ENCODE measurements around the gene BMS1. TPM values are rescaled to one million over a fixed set of nuclear protein-coding genes. Genes with fewer than 3 reads are reported as not detected.
A peak's percentile ranks its signal among the peaks of the same experiment; 100 is the strongest.

BMS1 gene
- total RNA-seq, 1 experiment from 2014 or later: 28.1 TPM

- Mint-ChIP-seq H3K9me3 (ENCODE audit: unreplicated experiment) (no peaks in the 10 kb centered on the region), H3K4me1 (ENCODE audit: insufficient read depth, unreplicated experiment) (no peaks in the 10 kb centered on the region), H3K36me3 (ENCODE audit: insufficient read depth, unreplicated experiment) (no peaks in the 10 kb centered on the region), H3K27ac (ENCODE audit: low read depth, unreplicated experiment) (no peak overlapping the region), H3K27me3 (ENCODE audit: insufficient read depth, unreplicated experiment) (no peaks in the 10 kb centered on the region), H3K4me3 (ENCODE audit: unreplicated experiment) (no peak overlapping the region)
- DNase-seq (ENCODE audit: unreplicated experiment): peak; percentile 1
- no peak for TF ChIP-seq CTCF (IDR thresholded peaks at IDR 0.05; ENCODE audit: unreplicated experiment)
- BruUV-seq (replicated peaks): no TSS peak
- POLR2A ChIA-PET: no interaction called here
- intact Hi-C loops (cut with micrococcal nuclease): no loop called here
- CTCF ChIA-PET: interaction anchor here (0.7 to 1.7 kb wide), 5 partner anchors 12 to 242 kb away, joined by 3 to 4 read pairs (median 3); no protein-coding TSS in a partner anchor
These were observed 82.0 kb downstream of the BMS1 start for GRCh38 chr10:42864575-42864974.

- POLR2A ChIA-PET: no interaction called here
- no peak for DNase-seq (ENCODE audit: unreplicated experiment)
- Mint-ChIP-seq H3K27ac (ENCODE audit: low read depth, unreplicated experiment) (no peak overlapping the region), H3K4me1 (ENCODE audit: insufficient read depth, unreplicated experiment) (no peaks in the 10 kb centered on the region), H3K4me3 (ENCODE audit: unreplicated experiment) (no peak overlapping the region), H3K27me3 (ENCODE audit: insufficient read depth, unreplicated experiment) (no peaks in the 10 kb centered on the region), H3K36me3 (ENCODE audit: insufficient read depth, unreplicated experiment) (no peaks in the 10 kb centered on the region), H3K9me3 (ENCODE audit: unreplicated experiment) (no peaks in the 10 kb centered on the region)
- CTCF ChIA-PET: interaction anchor here (0.7 to 4.2 kb wide), 4 partner anchors 227 to 245 kb away, joined by 3 to 32 read pairs (median 4); no protein-coding TSS in a partner anchor
- BruUV-seq (replicated peaks): no TSS peak
- intact Hi-C loops (cut with micrococcal nuclease): loop anchor here (1.0 to 2.0 kb wide), 2 partner anchors 240 to 483 kb away; no protein-coding TSS in a partner anchor
- TF ChIP-seq CTCF (IDR thresholded peaks at IDR 0.05; ENCODE audit: unreplicated experiment): no peak
These were observed 83.1 kb downstream of the BMS1 start for GRCh38 chr10:42865716-42866114.

- peak; percentile 35 for DNase-seq (ENCODE audit: unreplicated experiment)
- no peak overlapping the region for H3K27ac Mint-ChIP-seq (ENCODE audit: low read depth, unreplicated experiment)
- ChIA-PET CTCF (interaction anchor here (0.6 to 4.2 kb wide), 5 partner anchors 227 to 422 kb away, joined by 3 to 32 read pairs (median 5); no protein-coding TSS in a partner anchor), POLR2A (interaction anchor here (0.6 kb wide), 1 partner anchor 11 kb away, joined by 3 read pairs; no protein-coding TSS in a partner anchor)
- H3K36me3 Mint-ChIP-seq (ENCODE audit: insufficient read depth, unreplicated experiment): no peaks in the 10 kb centered on the region
- intact Hi-C loops (cut with micrococcal nuclease): loop anchor here (1.0 to 2.0 kb wide), 2 partner anchors 239 to 482 kb away; no protein-coding TSS in a partner anchor
- TF ChIP-seq CTCF (IDR thresholded peaks at IDR 0.05; ENCODE audit: unreplicated experiment): peak; percentile 73
- no TSS peak for BruUV-seq (replicated peaks)
- H3K4me3 Mint-ChIP-seq (ENCODE audit: unreplicated experiment): no peak overlapping the region
- no peaks in the 10 kb centered on the region for H3K4me1 Mint-ChIP-seq (ENCODE audit: insufficient read depth, unreplicated experiment)
- H3K9me3 Mint-ChIP-seq (ENCODE audit: unreplicated experiment): no peaks in the 10 kb centered on the region
- no peaks in the 10 kb centered on the region for H3K27me3 Mint-ChIP-seq (ENCODE audit: insufficient read depth, unreplicated experiment)
These were observed 83.8 kb downstream of the BMS1 start for GRCh38 chr10:42866115-42866995.

- ChIA-PET CTCF (interaction anchor here (0.7 to 4.2 kb wide), 4 partner anchors 211 to 480 kb away, joined by 3 to 32 read pairs (median 6); no protein-coding TSS in a partner anchor), POLR2A (no interaction called here)
These were observed 85.0 kb downstream of the BMS1 start for GRCh38 chr10:42867571-42867970.

More at GRCh38 chr10:42867571-42867970, 85.0 kb downstream of the BMS1 start:
- H3K36me3 Mint-ChIP-seq (ENCODE audit: insufficient read depth, unreplicated experiment): no peaks in the 10 kb centered on the region
- no peaks in the 10 kb centered on the region for H3K27me3 Mint-ChIP-seq (ENCODE audit: insufficient read depth, unreplicated experiment)
- no peak for TF ChIP-seq CTCF (IDR thresholded peaks at IDR 0.05; ENCODE audit: unreplicated experiment)
- no peak overlapping the region for H3K27ac Mint-ChIP-seq (ENCODE audit: low read depth, unreplicated experiment)
- no peaks in the 10 kb centered on the region for H3K9me3 Mint-ChIP-seq (ENCODE audit: unreplicated experiment)
- intact Hi-C loops (cut with micrococcal nuclease): loop anchor here (2.0 kb wide), 1 partner anchor 481 kb away; no protein-coding TSS in a partner anchor
- H3K4me1 Mint-ChIP-seq (ENCODE audit: insufficient read depth, unreplicated experiment): no peaks in the 10 kb centered on the region
- H3K4me3 Mint-ChIP-seq (ENCODE audit: unreplicated experiment): no peak overlapping the region
- no peak for DNase-seq (ENCODE audit: unreplicated experiment)
- BruUV-seq (replicated peaks): no TSS peak
